HG03108 (cell line): Measurements from ENCODE around the gene BTAF1.
A peak's percentile ranks its signal among the peaks of the same experiment; 100 is the strongest.

Source experiments
- ATAC-seq: cut with Tn5 transposase; IDR thresholded peaks from one replicate; pipeline ENCODE4 v1.9.1; 2021; ENCODE audit warnings: moderate library complexity; ENCODE audit not compliant: unreplicated experiment

Gene BTAF1

GRCh38 chr10:91907914-91908336, 15.6 kb upstream of the BTAF1 start:
- ATAC-seq = no peak

- ATAC-seq = peak; percentile 86
These were observed 15.0 kb upstream of the BTAF1 start for GRCh38 chr10:91908337-91909116.

GRCh38 chr10:91909117-91909677, 14.4 kb upstream of the BTAF1 start, which contains the start of gene FGFBP3:
Gene FGFBP3 (minus strand): TSS chr10:91909486. CDS start chr10:91908969, 517 bp downstream.
- ATAC-seq = no peak

- no peak for ATAC-seq
These were observed 13.1 kb upstream of the BTAF1 start for GRCh38 chr10:91910467-91910866.

- no peak for ATAC-seq
These were observed 3.9 kb upstream of the BTAF1 start for GRCh38 chr10:91919651-91920050.

GRCh38 chr10:91924212-91925021, 847 bp downstream of the BTAF1 start:
- ATAC-seq = peak; percentile 29

GRCh38 chr10:91925022-91925320, 1.4 kb downstream of the BTAF1 start:
- no peak for ATAC-seq

- ATAC-seq = no peak
These were observed 7.4 kb downstream of the BTAF1 start for GRCh38 chr10:91930939-91931338.

- ATAC-seq = no peak
These were observed 8.1 kb downstream of the BTAF1 start for GRCh38 chr10:91931526-91932190.

GRCh38 chr10:91932737-91933136, 9.2 kb downstream of the BTAF1 start:
- no peak for ATAC-seq

GRCh38 chr10:91935886-91936285, 12.3 kb downstream of the BTAF1 start:
- ATAC-seq = no peak

GRCh38 chr10:91939653-91940052, 16.1 kb downstream of the BTAF1 start:
- ATAC-seq = no peak

GRCh38 chr10:91941426-91941825, 17.9 kb downstream of the BTAF1 start:
- ATAC-seq = no peak

- no peak for ATAC-seq
These were observed 21.5 kb downstream of the BTAF1 start for GRCh38 chr10:91944880-91945630.

- ATAC-seq = no peak
These were observed 30.1 kb downstream of the BTAF1 start for GRCh38 chr10:91953600-91954160.

- no peak for ATAC-seq
These were observed 31.5 kb downstream of the BTAF1 start for GRCh38 chr10:91955114-91955513.

- ATAC-seq = no peak
These were observed 33.5 kb downstream of the BTAF1 start for GRCh38 chr10:91957091-91957490.

- ATAC-seq = no peak
These were observed 45.7 kb downstream of the BTAF1 start for GRCh38 chr10:91969297-91969696.

GRCh38 chr10:91974960-91975359, 51.4 kb downstream of the BTAF1 start:
- no peak for ATAC-seq

GRCh38 chr10:91975438-91975837, 51.9 kb downstream of the BTAF1 start:
- no peak for ATAC-seq
